K562 (cell line): ENCODE results near the gene ITGB2. TPM values are rescaled to one million over a fixed set of nuclear protein-coding genes. Genes with fewer than 3 reads are reported as not detected.

Experiments used
- ATF1 ChIP-seq, 2 experiments: fragments of 450-650 bp in 1 of 2; IDR thresholded peaks; 2 replicates each; pipeline ENCODE4 v1.6.1; 2016; ENCODE audit warnings: missing compliant biosample characterization in 1 of 2, missing genetic modification characterization in 1 of 2
- BCOR ChIP-seq: fragments of 450-650 bp; IDR thresholded peaks from 2 replicates; pipeline ENCODE4 v1.6.1; 2016
- CHCHD3 ChIP-seq: fragments of 250-450 bp; sonication (Bioruptor Pico); IDR thresholded peaks from 2 replicates; pipeline ENCODE4 v2.1.2; 2022; ENCODE audit warnings: mild to moderate bottlenecking
- DIDO1 ChIP-seq: fragments of 450-650 bp; IDR thresholded peaks from 2 replicates; pipeline ENCODE4 v1.6.1; 2016; ENCODE audit warnings: low read depth, missing biosample characterization, missing genetic modification characterization
- MXI1 ChIP-seq: IDR thresholded peaks from 2 replicates; pipeline ENCODE4 v1.6.1; 2011; ENCODE audit warnings: low read depth, mild to moderate bottlenecking, improper control_type of control experiment, low read length
- MYBL2 ChIP-seq, 2 experiments: fragments of 450-650 bp in 1 of 2; sonication (generic) in 1 of 2; formaldehyde crosslinking in 1 of 2; IDR thresholded peaks; 2 replicates each; pipeline versions ENCODE4 v1.6.1 to v1.8.1; 2017 to 2022; ENCODE audit warnings: borderline replicate concordance in 1 of 2, inconsistent platforms in 1 of 2, low read depth in 1 of 2, mild to moderate bottlenecking in 1 of 2, missing genetic modification reagents in 1 of 2, moderate library complexity in 1 of 2
- NFE2 ChIP-seq: IDR thresholded peaks from 2 replicates; pipeline ENCODE4 v1.6.1; 2014; ENCODE audit warnings: antibody characterized with exemption, low read depth
- RAD51 ChIP-seq: fragments of 450-650 bp; IDR thresholded peaks from 2 replicates; pipeline ENCODE4 v1.7.1; 2016; ENCODE audit warnings: low read depth, mild to moderate bottlenecking, borderline replicate concordance
- SNRNP70 ChIP-seq: fragments of 200-400 bp; formaldehyde crosslinking; optimal IDR thresholded peaks from 2 replicates; pipeline ENCODE3; 2017; ENCODE audit warnings: low read depth, low read length
- SP2 ChIP-seq: IDR thresholded peaks from 2 replicates; pipeline ENCODE4 v1.6.1; 2011; ENCODE audit warnings: mild to moderate bottlenecking, low read depth, low read length, moderate library complexity; ENCODE audit not compliant: poor library complexity, severe bottlenecking; ENCODE audit errors: extremely low read depth
- ZNF133 ChIP-seq: fragments of 250-450 bp; sonication (Bioruptor Pico); IDR thresholded peaks from 2 replicates; pipeline ENCODE4 v1.4.0; 2020; ENCODE audit warnings: mild to moderate bottlenecking
- ZNF174 ChIP-seq: fragments of 250-450 bp; sonication (Bioruptor Pico); IDR thresholded peaks from 2 replicates; pipeline ENCODE4 v1.4.0; 2020; ENCODE audit warnings: mild to moderate bottlenecking
- ZNF282 ChIP-seq: sonication (generic); formaldehyde crosslinking; IDR thresholded peaks from 2 replicates; pipeline ENCODE4 v1.8.1; 2023; ENCODE audit warnings: missing genetic modification reagents
- ZNF717 ChIP-seq: fragments of 250-450 bp; sonication (Bioruptor Pico); IDR thresholded peaks from 2 replicates; pipeline ENCODE4 v1.5.0; 2021
- polyA plus RNA-seq, 8 experiments: library from polyadenylated mRNA; depleted of rRNA in 4 of 8; stranded (reverse) in 5 of 8; unstranded in 3 of 8; fragments of >200 nt; fragmentation: Nextera tagmentation in 2 of 8; fragmentation: Illumina TruSeq in 1 of 8; extraction: Ambion mirVana in 2 of 8; extraction: Trizol in 1 of 8; gene quantifications; 2 replicates each; pipeline versions ENCODE4 v1.2.1 to v1.2.3, GENCODE V29; 2011 to 2014; ENCODE audit warnings: inconsistent platforms in 1 of 8, missing spikeins in 1 of 8
- total RNA-seq, 7 experiments: library from RNA; depleted of rRNA in 6 of 7; stranded (reverse); fragments of >200 nt in 6 of 7; fragmentation: Illumina TruSeq in 2 of 7; extraction: Trizol in 2 of 7; gene quantifications; 2 replicates each; pipeline versions ENCODE4 v1.2.1 to v1.2.3, GENCODE V29; 2011 to 2021; ENCODE audit warnings: low replicate concordance in 1 of 7
- TF ChIP-seq, protein P1 (sequence below): sonication (generic); formaldehyde crosslinking; IDR thresholded peaks from 2 replicates; pipeline ENCODE4 v1.8.0; 2022; ENCODE audit warnings: missing genetic modification reagents, mild to moderate bottlenecking, moderate library complexity, borderline replicate concordance
- TF ChIP-seq, protein P2 (sequence below): IDR thresholded peaks from 2 replicates; pipeline ENCODE4 v1.6.1; 2012; ENCODE audit warnings: low read depth, low read length, improper control_type of control experiment, borderline replicate concordance
- TF ChIP-seq, protein P3 (sequence below), 2 experiments: fragments of 200-800 bp in 1 of 2; sonication (Bioruptor generic) in 1 of 2; sonication (generic) in 1 of 2; formaldehyde crosslinking in 1 of 2; IDR thresholded peaks in 1 of 2; conservative IDR thresholded peaks in 1 of 2; 2 replicates each; pipeline versions ENCODE4 v1.5.0 to v1.6.1; 2016 to 2020; ENCODE audit warnings: missing compliant biosample characterization in 1 of 2, missing genetic modification characterization in 1 of 2, missing genetic modification reagents in 1 of 2
- TF ChIP-seq, protein P4 (sequence below), 3 experiments: IDR thresholded peaks in 2 of 3; conservative IDR thresholded peaks in 1 of 3; 2 replicates each; pipeline ENCODE4 v1.5.1; 2011 to 2012; ENCODE audit warnings: low read length in 3 of 3, mild to moderate bottlenecking in 3 of 3, control low read depth in 2 of 3, improper control_type of control experiment in 1 of 3, inconsistent platforms in 1 of 3, low read depth in 1 of 3, mixed read lengths in 1 of 3, moderate library complexity in 1 of 3; ENCODE audit not compliant: insufficient read depth in 2 of 3
- TF ChIP-seq, protein P5 (sequence below): sonication (generic); formaldehyde crosslinking; IDR thresholded peaks from 2 replicates; pipeline ENCODE4 v1.8.1; 2023; ENCODE audit warnings: mild to moderate bottlenecking, missing genetic modification reagents

Gene ITGB2
- total and polyA plus RNA-seq, 9 of the 15 experiments (the other 6 are each of a cell fraction or from before 2014, with no cell fraction given): 0.07 to 1.3 (median 0.51) TPM; not detected in 2

DNA sequence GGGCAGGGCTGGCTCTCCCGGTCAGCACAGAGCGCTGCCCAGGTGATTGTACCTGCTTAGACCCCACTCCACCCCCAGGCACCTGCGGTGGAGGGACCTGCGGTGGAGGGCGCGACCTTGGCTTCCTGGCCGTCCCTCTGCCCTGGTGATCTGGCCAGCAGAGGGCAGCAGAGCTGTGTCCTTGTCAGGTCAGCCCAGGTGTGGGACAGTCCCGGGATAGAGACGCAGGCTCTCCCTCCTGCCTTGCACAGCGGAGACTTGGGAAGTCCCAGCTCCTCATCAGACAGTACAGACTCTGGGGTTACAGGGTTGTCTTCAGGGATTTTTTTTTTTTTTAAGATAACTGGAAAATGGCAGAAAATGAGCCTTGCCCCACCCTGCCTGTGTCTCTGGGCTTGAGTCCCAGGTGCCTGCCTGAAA is 29.1 kb upstream of the ITGB2 start (continued):
- TF ChIP-seq RAD51 (no peak), SNRNP70 (no peak), CHCHD3 (CRISPR knock-in tag) (no peak), MYBL2 (IDR thresholded peaks at IDR 0.05; ENCODE audit: low read depth) (no peak), MYBL2 (CRISPR knock-in tag; IDR thresholded peaks at IDR 0.05; ENCODE audit: borderline replicate concordance) (no peak), ZNF717 (no peak), MXI1 (no peak), BCOR (no peak), ZNF282 (no peak), DIDO1 (tag) (no peak), ATF1 (CRISPR knock-in tag; IDR thresholded peaks at IDR 0.05) (no peak), ATF1 (tag; IDR thresholded peaks at IDR 0.05) (peak; percentile 23; the same call in 1 of the 2 replicates), ZNF133 (CRISPR knock-in tag) (no peak), ZNF174 (CRISPR knock-in tag) (no peak), SP2 (no peak), NFE2 (no peak)
- TF ChIP-seq, protein P1, sequence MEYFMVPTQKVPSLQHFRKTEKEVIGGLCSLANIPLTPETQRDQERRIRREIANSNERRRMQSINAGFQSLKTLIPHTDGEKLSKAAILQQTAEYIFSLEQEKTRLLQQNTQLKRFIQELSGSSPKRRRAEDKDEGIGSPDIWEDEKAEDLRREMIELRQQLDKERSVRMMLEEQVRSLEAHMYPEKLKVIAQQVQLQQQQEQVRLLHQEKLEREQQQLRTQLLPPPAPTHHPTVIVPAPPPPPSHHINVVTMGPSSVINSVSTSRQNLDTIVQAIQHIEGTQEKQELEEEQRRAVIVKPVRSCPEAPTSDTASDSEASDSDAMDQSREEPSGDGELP (CRISPR knock-in tag): peak; percentile 65
- TF ChIP-seq, protein P2, sequence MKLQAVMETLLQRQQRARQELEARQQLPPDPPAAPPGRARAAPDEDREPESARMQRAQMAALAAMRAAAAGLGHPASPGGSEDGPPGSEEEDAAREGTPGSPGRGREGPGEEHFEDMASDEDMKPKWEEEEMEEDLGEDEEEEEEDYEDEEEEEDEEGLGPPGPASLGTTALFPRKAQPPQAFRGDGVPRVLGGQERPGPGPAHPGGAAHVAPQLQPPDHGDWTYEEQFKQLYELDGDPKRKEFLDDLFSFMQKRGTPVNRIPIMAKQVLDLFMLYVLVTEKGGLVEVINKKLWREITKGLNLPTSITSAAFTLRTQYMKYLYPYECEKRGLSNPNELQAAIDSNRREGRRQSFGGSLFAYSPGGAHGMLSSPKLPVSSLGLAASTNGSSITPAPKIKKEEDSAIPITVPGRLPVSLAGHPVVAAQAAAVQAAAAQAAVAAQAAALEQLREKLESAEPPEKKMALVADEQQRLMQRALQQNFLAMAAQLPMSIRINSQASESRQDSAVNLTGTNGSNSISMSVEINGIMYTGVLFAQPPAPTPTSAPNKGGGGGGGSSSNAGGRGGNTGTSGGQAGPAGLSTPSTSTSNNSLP: no peak
- TF ChIP-seq, protein P3, sequence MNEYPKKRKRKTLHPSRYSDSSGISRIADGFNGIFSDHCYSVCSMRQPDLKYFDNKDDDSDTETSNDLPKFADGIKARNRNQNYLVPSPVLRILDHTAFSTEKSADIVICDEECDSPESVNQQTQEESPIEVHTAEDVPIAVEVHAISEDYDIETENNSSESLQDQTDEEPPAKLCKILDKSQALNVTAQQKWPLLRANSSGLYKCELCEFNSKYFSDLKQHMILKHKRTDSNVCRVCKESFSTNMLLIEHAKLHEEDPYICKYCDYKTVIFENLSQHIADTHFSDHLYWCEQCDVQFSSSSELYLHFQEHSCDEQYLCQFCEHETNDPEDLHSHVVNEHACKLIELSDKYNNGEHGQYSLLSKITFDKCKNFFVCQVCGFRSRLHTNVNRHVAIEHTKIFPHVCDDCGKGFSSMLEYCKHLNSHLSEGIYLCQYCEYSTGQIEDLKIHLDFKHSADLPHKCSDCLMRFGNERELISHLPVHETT (CRISPR knock-in tag; conservative IDR thresholded peaks at IDR 0.05 in 1 of 2, IDR thresholded peaks at IDR 0.05 in 1 of 2): no peak
- TF ChIP-seq, protein P4, sequence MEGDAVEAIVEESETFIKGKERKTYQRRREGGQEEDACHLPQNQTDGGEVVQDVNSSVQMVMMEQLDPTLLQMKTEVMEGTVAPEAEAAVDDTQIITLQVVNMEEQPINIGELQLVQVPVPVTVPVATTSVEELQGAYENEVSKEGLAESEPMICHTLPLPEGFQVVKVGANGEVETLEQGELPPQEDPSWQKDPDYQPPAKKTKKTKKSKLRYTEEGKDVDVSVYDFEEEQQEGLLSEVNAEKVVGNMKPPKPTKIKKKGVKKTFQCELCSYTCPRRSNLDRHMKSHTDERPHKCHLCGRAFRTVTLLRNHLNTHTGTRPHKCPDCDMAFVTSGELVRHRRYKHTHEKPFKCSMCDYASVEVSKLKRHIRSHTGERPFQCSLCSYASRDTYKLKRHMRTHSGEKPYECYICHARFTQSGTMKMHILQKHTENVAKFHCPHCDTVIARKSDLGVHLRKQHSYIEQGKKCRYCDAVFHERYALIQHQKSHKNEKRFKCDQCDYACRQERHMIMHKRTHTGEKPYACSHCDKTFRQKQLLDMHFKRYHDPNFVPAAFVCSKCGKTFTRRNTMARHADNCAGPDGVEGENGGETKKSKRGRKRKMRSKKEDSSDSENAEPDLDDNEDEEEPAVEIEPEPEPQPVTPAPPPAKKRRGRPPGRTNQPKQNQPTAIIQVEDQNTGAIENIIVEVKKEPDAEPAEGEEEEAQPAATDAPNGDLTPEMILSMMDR (IDR thresholded peaks at IDR 0.05 in 2 of 3, conservative IDR thresholded peaks at IDR 0.05 in 1 of 3; ENCODE audit: insufficient read depth in 2 of 3, low read depth in 1 of 3, low read length in 3 of 3): peak; percentile 90 to 97 (median 93)
- TF ChIP-seq, protein P5, sequence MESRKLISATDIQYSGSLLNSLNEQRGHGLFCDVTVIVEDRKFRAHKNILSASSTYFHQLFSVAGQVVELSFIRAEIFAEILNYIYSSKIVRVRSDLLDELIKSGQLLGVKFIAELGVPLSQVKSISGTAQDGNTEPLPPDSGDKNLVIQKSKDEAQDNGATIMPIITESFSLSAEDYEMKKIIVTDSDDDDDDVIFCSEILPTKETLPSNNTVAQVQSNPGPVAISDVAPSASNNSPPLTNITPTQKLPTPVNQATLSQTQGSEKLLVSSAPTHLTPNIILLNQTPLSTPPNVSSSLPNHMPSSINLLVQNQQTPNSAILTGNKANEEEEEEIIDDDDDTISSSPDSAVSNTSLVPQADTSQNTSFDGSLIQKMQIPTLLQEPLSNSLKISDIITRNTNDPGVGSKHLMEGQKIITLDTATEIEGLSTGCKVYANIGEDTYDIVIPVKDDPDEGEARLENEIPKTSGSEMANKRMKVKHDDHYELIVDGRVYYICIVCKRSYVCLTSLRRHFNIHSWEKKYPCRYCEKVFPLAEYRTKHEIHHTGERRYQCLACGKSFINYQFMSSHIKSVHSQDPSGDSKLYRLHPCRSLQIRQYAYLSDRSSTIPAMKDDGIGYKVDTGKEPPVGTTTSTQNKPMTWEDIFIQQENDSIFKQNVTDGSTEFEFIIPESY (CRISPR knock-in tag): peak; percentile 59; the same call in 1 of the 2 replicates
